Right lobe of liver (tissue), 6 donors: ENCODE data around the gene OGA. TPM values are rescaled to one million over a fixed set of nuclear protein-coding genes. Genes with fewer than 3 reads are reported as not detected.

ENCODE experiments used
- ATAC-seq, 4 donors: fragments of 200-7000 bp; cut with Tn5 transposase; one replicate each; pipeline ENCODE4 v1.9.1; 2020; ENCODE audit warnings: mild to moderate bottlenecking in 4 of 4, moderate library complexity in 4 of 4
- DNase-seq, 3 donors: peaks; one replicate each; pipeline ENCODE4 v3.0.0-alpha.2; 2020
- H3K27ac ChIP-seq, 3 donors: fragments of 200-600 bp; one replicate each; pipeline ENCODE4 v1.8.0; 2022
- H3K27me3 ChIP-seq, 2 donors: fragments of 200-600 bp; one replicate each; pipeline ENCODE4 v1.8.0; 2022
- H3K36me3 ChIP-seq, 4 donors: fragments of 200-600 bp; sonication (generic) in 1 of 4; one replicate each; pipeline versions ENCODE4 v1.5.1 to v1.8.0; 2017 to 2022; ENCODE audit warnings: control low read depth in 1 of 4
- H3K4me1 ChIP-seq, 4 donors: fragments of 200-600 bp; sonication (generic) in 1 of 4; one replicate each; pipeline versions ENCODE4 v1.5.1 to v1.8.0; 2017 to 2022; ENCODE audit warnings: control low read depth in 1 of 4
- H3K4me3 ChIP-seq, 3 donors: fragments of 200-600 bp; one replicate each; pipeline ENCODE4 v1.8.0; 2022
- H3K9me3 ChIP-seq, 4 donors: fragments of 200-600 bp; sonication (generic) in 1 of 4; one replicate each; pipeline versions ENCODE4 v1.5.1 to v1.8.0; 2017 to 2022; ENCODE audit warnings: control low read depth in 1 of 4
- POLR2A ChIP-seq: fragments of 450-650 bp; IDR thresholded peaks from one replicate; pipeline ENCODE4 v1.6.1; 2017; ENCODE audit warnings: antibody characterized with exemption, mild to moderate bottlenecking
- WGBS: methylation state at CpG from one replicate; pipeline ENCODE4 v1.1.6; 2018; ENCODE audit warnings: low coverage, low lambda C conversion rate; ENCODE audit not compliant: insufficient coverage; ENCODE audit errors: missing lambda C conversion rate; 5-methylcytosine and 5-hydroxymethylcytosine counted together
- intact Hi-C, 2 donors: fragments of 100-400 bp; cut with DNase I; formaldehyde crosslinking; loops; one replicate each; pipeline versions ENCODE4 v1.11.2 to v1.14.1; 2022
- total RNA-seq, 6 experiments: library from RNA; depleted of rRNA in 2 of 6; stranded (reverse); fragments of >200 nt in 2 of 6; fragmentation: NEBNext Ultra II Directional in 3 of 6; extraction: Animal tissue kit (Norgen Biotek cat#: 25700) in 3 of 6; gene quantifications; one replicate each; pipeline versions ENCODE4 v1.1.0 to v1.2.4, GENCODE V29; 2016 to 2023
- TF ChIP-seq, protein P1 (sequence below), 4 donors: fragments of 200-600 bp in 3 of 4; fragments of 450-650 bp in 1 of 4; IDR thresholded peaks; one replicate each; pipeline versions ENCODE4 v1.5.1 to v1.8.0; 2016 to 2022; ENCODE audit warnings: antibody characterized with exemption in 4 of 4, mild to moderate bottlenecking in 2 of 4
- donor health status: DM: no; HTN: yes; CAD: no.
- donor health status: DM: no; HTN: no; CAD: no.
- donor health status: DM: no; HTN: no; CAD: no.
- donor health status: DM: no; HTN: yes; CAD: no.
- donor health status: DM: no; HTN: yes; CAD: no.

The OGA gene
- total RNA-seq, 6 experiments from 2014 or later, result 34.7 to 52.2 (median 36.7) TPM

DNA sequence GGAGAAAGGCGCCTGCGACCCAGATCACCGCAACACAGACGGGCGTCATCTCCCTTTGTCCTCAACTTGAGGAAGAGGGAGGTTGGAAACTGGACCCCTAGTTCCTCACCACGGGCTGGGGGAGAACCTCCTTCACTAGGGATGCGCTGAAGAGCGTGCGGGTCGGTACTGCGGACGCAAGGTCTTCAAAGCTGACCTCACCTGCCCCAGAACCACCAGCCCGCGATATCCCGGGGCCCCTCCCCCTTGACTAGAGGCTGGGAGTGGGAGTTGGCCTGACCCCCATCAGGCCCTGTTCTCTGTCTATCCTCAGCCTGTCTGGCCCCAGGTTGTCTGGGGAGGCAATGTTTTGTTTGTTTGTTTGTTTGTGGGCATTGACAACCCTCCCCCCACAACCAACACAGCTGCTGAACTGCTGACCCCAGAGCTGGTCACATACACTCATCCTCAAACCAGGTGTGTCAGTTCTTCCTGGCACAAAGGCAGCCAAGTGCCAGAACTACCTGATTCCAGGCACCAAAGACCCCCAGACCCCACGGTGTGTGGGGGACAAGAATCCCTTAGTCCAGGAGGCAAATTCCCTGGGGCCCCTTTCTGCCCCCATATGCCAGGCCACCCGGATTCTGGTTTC, 37.9 kb downstream of the OGA start:
- peak overlapping the region; percentile 24 to 40 (median 38) for H3K4me3 ChIP-seq
- WGBS, result 45% methylated on average over 4 of the region's 17 CpGs

DNA sequence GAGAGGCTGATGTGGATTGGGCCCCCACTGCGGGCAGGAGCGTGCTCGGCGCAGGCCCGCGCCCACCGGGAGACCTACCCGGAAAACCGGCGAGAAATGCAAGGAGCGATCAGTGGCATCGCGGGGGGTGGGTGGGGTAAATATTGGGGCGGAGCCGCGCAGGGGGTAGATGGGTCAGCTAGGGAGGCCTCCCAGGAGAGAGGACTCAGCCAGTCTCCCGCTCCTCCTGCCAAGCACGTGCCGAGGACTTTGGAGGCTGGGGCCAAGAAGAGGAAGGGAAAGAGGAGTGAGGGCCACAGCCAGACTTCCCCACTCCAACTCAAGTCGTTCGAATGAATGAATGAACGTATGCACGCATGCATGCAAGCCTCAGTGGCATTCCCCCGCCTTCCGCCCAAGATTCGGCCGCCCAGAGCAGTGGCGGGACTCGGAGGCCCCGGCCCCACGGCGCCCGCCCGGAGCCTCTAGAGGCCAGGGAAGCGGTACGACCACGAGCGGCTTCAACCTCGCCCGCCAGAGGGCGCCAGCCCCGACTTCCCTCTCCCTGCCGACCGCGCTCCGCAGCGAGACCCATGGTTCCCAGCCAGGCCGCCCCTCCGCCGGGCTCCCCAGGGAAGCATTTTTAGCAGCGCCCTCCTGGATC, 38.6 kb downstream of the OGA start:
- TF ChIP-seq, protein P1, sequence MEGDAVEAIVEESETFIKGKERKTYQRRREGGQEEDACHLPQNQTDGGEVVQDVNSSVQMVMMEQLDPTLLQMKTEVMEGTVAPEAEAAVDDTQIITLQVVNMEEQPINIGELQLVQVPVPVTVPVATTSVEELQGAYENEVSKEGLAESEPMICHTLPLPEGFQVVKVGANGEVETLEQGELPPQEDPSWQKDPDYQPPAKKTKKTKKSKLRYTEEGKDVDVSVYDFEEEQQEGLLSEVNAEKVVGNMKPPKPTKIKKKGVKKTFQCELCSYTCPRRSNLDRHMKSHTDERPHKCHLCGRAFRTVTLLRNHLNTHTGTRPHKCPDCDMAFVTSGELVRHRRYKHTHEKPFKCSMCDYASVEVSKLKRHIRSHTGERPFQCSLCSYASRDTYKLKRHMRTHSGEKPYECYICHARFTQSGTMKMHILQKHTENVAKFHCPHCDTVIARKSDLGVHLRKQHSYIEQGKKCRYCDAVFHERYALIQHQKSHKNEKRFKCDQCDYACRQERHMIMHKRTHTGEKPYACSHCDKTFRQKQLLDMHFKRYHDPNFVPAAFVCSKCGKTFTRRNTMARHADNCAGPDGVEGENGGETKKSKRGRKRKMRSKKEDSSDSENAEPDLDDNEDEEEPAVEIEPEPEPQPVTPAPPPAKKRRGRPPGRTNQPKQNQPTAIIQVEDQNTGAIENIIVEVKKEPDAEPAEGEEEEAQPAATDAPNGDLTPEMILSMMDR (IDR thresholded peaks at IDR 0.05), result peak; percentile 64 to 94 (median 94)
- TF ChIP-seq POLR2A, result no peak
- intact Hi-C loops, result loop anchor here (5.0 to 10.0 kb wide), 3 partner anchors 177 to 565 kb away; no protein-coding TSS in a partner anchor
- DNase-seq (peak; percentile 82 to 87 (median 87)), ATAC-seq (peak; percentile 81 to 89 (median 82))
- peaks cover 0 to 7% of the 10 kb centered on the region in 2 donors for H3K27me3 ChIP-seq
- no peak overlapping the region for H3K27ac ChIP-seq
- H3K4me1 ChIP-seq, result peaks cover 0 to 32% (median 9%) of the 10 kb centered on the region in 4 donors
- H3K36me3 ChIP-seq, result no peaks in the 10 kb centered on the region
- H3K4me3 ChIP-seq, result peak overlapping the region; percentile 24 to 40 (median 38)
- WGBS, result no CpG with 5 or more reads among the region's 51 CpGs
- H3K9me3 ChIP-seq, result no peaks in the 10 kb centered on the region

More for the DNA sequence above, 37.9 kb downstream of the OGA start:
- Histone ChIP-seq H3K36me3 (peaks cover 0 to 4% (median 0%) of the 10 kb centered on the region in 4 donors), H3K27ac (no peak overlapping the region), H3K27me3 (peaks cover 0 to 2% of the 10 kb centered on the region in 2 donors), H3K4me1 (peaks cover 0 to 29% (median 9%) of the 10 kb centered on the region in 4 donors), H3K9me3 (no peaks in the 10 kb centered on the region)
- no peak for TF ChIP-seq POLR2A
- TF ChIP-seq, protein P1 (IDR thresholded peaks at IDR 0.05), result no peak
- intact Hi-C loops, result no loop called here
- DNase-seq (no peak), ATAC-seq (no peak)

DNA sequence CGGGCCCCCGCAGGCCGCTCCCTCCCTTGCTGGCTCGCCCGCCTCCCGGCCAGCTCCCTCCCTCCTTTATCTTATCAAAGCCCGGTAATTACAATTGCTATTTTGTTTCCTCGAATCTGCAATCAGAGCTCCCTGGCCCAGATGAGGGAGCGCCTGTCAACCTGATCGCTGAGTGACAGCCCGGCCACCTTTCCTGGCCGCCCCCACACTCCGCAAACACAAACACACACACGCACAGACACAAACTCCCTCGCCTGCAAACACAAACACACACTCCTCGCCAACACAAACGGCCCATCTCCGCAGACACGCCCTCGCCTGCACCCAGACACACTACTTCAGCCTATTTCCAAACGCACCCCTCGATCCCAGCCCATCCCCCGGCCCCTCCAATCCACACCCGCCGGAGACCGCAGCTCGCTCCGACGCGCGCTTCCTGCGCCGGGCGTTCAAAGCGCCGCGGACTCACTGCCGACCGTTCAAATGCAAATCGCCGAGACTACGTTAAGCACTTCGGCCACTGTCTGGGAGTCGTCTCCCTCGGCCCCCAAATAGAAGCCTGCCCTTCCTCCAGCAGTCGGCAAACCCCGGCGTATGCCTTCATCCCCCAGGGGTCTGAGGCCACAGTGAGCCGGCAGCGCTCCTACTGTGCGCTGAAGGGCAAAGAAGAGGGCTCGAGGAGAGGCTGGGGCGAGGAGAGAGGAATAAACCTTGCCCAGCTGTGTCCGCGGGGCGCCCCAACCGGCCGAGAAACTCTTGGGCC, 39.3 kb downstream of the OGA start:
- H3K27ac ChIP-seq, result no peak overlapping the region
- ATAC-seq (peak in 3 of 4 donors; percentile 30 to 39 (median 38)), DNase-seq (no peak)
- peaks cover 0 to 7% of the 10 kb centered on the region in 2 donors for H3K27me3 ChIP-seq
- peaks cover 0 to 35% (median 9%) of the 10 kb centered on the region in 4 donors for H3K4me1 ChIP-seq
- H3K4me3 ChIP-seq, result peak overlapping the region; percentile 24 to 40 (median 38)
- H3K36me3 ChIP-seq, result no peaks in the 10 kb centered on the region
- TF ChIP-seq, protein P1 (IDR thresholded peaks at IDR 0.05), result no peak
- TF ChIP-seq POLR2A, result no peak
- H3K9me3 ChIP-seq, result no peaks in the 10 kb centered on the region
- intact Hi-C loops, result loop anchor here (5.0 to 10.0 kb wide), 3 partner anchors 177 to 564 kb away; no protein-coding TSS in a partner anchor
- WGBS, result 6% methylated on average over 25 of the region's 58 CpGs

DNA sequence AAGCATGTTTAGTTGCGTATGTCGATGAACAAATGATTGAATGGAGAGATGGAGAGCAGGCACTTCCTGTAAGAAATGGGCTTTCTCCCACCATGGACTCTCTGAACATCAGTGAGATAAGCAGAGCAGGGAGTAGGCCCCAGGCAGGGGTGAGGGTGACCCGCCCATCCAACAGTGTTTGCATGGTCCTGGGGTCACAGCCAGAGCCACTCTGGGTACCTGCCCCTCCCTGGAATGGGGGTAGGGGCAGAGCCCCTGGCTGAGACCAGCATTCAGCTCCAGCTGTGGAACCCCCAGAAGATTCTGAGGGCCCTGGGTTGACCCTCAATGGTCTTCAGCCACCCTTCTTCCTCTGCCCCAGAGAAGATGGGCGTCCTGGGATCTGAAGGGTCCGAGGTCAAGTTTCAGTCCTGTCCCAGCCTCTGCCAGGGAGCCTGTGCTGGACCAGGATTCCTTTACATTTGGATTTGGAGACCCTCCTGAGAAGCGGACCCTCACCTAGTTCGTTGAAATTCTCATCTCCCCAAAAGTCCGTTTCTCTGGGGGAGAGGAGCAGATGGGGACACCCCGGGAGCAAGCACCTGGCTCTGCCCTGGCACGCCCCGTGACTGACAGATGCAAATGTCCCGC, 40.0 kb downstream of the OGA start:
- 83% methylated on average over 2 of the region's 12 CpGs for WGBS
- Histone ChIP-seq H3K9me3 (no peaks in the 10 kb centered on the region), H3K36me3 (no peaks in the 10 kb centered on the region), H3K4me3 (no peak overlapping the region), H3K4me1 (peaks cover 0 to 34% (median 9%) of the 10 kb centered on the region in 4 donors), H3K27ac (no peak overlapping the region), H3K27me3 (peaks cover 0 to 11% of the 10 kb centered on the region in 2 donors)
- no peak for ATAC-seq
- no peak for TF ChIP-seq POLR2A
- TF ChIP-seq, protein P1 (IDR thresholded peaks at IDR 0.05), result no peak
- intact Hi-C loops, result loop anchor here (5.0 to 10.0 kb wide), 3 partner anchors 176 to 563 kb away; no protein-coding TSS in a partner anchor
- no peak for DNase-seq
